IPS DF 6.9 (cell line): ENCODE measurements around the gene KHSRP.
"Not testable (repeated sequence)": the region's sequence is repeated elsewhere in the genome, so short reads cannot be mapped to it uniquely, and the experiment has no call there.

Source experiments
- DNase-seq: peaks from one replicate; pipeline ENCODE4 v3.0.0-alpha.2; 2013; ENCODE audit warnings: low read depth, low spot score
- H3K27ac ChIP-seq: one replicate; pipeline ENCODE4 v1.5.1; 2013; ENCODE audit warnings: low read length, control low read depth
- H3K27me3 ChIP-seq: 2 replicates; pipeline ENCODE4 v1.6.1; 2013; ENCODE audit warnings: mild to moderate bottlenecking, low read length; ENCODE audit not compliant: control insufficient read depth, insufficient read depth
- H3K36me3 ChIP-seq: 2 replicates; pipeline ENCODE4 v1.6.1; 2013; ENCODE audit warnings: low read length; ENCODE audit not compliant: control insufficient read depth, insufficient read depth
- H3K4me1 ChIP-seq: 2 replicates; pipeline ENCODE4 v1.6.1; 2013; ENCODE audit warnings: low read length; ENCODE audit not compliant: control insufficient read depth, insufficient read depth
- H3K4me3 ChIP-seq: 2 replicates; pipeline ENCODE4 v1.5.1; 2013; ENCODE audit warnings: mild to moderate bottlenecking, low read length
- H3K9me3 ChIP-seq: 2 replicates; pipeline ENCODE4 v1.6.1; 2013; ENCODE audit warnings: low read length, inconsistent platforms; ENCODE audit not compliant: control insufficient read depth, insufficient read depth
- WGBS: extraction: QIAGEN DNeasy Blood & Tissue Kit; methylation state at CpG from one replicate; pipeline ENCODE4 v1.1.7; 2013; ENCODE audit warnings: mixed read lengths, missing lambda C conversion rate; ENCODE audit not compliant: insufficient read length, insufficient coverage; 5-methylcytosine and 5-hydroxymethylcytosine counted together

The KHSRP gene

DNA sequence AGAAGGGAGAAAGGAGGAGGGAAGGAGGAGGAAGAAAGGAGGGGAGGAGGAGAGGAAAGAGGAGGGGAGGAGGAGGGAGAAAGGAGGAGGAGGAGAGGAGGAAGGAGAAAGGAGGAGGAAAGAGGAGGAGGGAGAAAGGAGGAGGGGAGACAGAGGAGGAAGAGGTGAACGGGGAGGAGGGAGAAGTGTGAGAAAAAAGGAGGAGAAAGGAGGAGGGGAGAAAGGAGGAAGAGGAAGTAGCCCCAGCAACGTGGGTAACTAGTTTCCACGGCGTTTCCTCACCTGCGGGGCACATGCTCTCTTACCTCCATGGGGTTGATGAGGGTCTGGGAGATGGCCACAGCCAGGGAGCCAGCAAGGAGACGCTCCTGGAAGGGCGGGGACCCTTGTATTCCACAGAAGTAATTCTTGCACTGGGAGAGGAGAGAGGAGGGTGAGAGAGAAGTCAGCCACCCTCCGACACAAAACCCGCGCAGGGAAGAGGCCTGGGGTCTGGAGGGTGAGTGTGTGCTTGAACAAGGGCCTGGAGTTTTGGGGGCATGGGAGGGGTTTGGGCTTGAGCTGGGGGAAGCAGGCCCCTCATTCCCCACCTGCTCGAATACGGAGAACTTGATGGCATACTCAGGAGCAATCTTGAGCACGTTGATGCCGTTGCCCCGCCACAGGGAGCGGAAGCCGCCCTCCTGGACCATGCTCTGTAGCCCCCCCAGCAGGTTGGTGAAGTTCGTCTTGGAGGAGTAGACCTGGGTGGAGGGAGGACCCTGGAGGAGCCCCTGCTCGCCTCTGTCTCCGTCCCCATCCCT, 5.0 kb upstream of the KHSRP start:
- H3K9me3 ChIP-seq = no peaks in the 10 kb centered on the region; the same call in 1 of the 2 replicates
- H3K4me1 ChIP-seq = no peaks in the 10 kb centered on the region
- no peak overlapping the region for H3K27ac ChIP-seq
- no peaks in the 10 kb centered on the region for H3K36me3 ChIP-seq
- WGBS = 100% methylated on average over 1 of the region's 20 CpGs
- H3K27me3 ChIP-seq = no peaks in the 10 kb centered on the region
- H3K4me3 ChIP-seq = no peak overlapping the region
- DNase-seq = no peak

DNA sequence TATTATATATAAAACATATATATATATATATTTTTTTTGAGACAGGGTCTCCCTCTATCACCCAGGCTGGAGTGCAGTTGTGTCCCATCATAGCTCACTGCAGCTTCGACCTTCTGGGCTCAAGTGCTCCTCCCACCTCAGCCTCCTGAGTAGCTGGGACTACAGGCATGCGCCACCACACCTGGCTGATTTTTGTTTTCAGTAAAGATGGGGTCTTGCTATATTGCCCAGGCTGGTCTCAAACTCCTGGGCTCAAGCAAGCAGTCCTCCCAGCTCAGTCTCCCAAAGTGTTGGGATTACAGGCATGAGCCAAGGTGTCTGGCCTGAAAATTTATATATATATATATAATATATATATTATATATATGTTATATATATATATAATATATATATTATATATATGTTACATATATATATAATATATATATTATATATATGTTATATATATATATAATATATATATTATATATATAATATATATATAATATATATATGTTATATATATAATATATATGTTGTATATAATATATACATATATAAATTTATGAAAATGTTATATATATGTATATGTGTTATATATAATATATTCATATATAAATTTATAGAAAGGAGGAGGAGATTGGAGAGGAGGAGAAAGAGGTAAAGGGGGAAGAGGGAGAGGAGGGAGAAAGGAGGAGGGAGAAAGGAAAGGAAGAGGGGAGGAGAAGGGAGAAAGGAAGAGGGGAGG, 4.2 kb upstream of the KHSRP start:
- H3K27me3 ChIP-seq, H3K36me3 ChIP-seq, H3K27ac ChIP-seq, H3K4me1 ChIP-seq, DNase-seq, H3K9me3 ChIP-seq, H3K4me3 ChIP-seq: not testable (repeated sequence)
- WGBS = no CpG with 5 or more reads among the region's 2 CpGs

DNA sequence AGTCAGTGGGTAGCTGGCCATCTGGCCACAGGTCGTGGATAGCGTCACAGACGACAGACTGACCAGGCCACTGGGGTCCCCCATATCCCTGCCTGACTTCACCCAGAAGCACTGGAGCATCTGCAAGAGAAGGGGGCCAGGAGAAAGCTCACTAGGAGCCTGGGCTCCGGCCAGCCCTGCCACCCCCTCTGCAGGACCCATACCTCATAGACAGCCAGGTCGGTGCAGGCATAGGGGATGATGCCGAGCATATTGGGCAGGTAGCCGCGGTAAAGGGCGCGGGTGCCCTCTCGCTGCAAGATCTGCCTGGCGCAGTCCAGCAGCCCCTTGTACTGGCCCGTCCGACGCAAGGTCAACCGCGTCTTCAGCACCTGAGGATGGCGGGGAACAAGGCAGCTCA, 2.5 kb upstream of the KHSRP start:
- no CpG with 5 or more reads among the region's 18 CpGs for WGBS
- H3K36me3 ChIP-seq = no peaks in the 10 kb centered on the region
- H3K4me3 ChIP-seq = no peak overlapping the region
- no peak overlapping the region for H3K27ac ChIP-seq
- no peaks in the 10 kb centered on the region for H3K27me3 ChIP-seq
- DNase-seq = no peak
- H3K9me3 ChIP-seq = no peaks in the 10 kb centered on the region; the same call in 1 of the 2 replicates
- no peaks in the 10 kb centered on the region for H3K4me1 ChIP-seq

DNA sequence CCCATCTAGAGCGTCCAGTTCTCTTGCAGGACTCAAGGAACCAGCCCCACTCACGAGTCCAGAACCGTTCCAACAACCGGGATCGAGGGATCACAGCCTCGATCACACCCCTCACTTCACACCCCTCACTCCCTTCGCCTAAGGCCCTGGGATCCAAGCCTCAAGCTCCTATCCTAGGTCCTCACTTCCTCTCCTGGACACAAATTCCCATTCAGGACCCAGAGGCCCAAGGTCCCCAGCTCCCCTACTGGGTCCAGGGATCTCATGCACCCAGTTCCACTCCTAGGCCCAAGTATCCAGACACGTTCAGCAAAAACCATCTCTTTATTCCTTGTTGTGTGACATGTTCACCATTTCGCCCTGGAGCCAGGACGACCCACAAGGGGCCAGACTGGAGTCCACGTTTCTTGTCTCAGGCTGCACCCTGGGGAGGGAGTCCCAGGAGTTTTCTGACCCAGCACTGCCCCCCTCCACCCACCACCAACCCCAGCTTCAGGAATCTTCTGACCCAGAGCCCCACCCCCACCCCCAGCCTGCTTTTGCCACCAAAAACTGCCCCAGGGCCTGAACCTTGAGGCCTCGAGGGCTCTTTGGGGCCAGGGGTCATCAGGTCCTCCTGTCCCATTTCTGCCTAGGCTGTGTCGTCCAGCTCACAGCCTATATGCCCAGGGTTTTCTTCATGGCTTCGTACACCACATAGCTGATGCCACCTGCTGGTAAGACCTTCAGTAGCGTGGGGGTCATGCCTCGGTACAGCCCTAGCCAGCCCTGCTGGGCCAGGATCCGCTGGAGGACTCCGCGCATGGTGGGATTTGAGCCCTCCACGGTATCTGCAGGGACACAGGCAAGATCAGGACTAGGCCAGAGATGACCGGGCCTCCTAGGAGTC, 1.4 kb upstream of the KHSRP start:
- Histone ChIP-seq H3K4me3 (no peak overlapping the region), H3K27ac (no peak overlapping the region), H3K9me3 (no peaks in the 10 kb centered on the region; the same call in 1 of the 2 replicates), H3K27me3 (no peaks in the 10 kb centered on the region), H3K36me3 (peaks cover 7% of the 10 kb centered on the region), H3K4me1 (no peaks in the 10 kb centered on the region)
- DNase-seq = no peak
- WGBS = no CpG with 5 or more reads among the region's 21 CpGs

DNA sequence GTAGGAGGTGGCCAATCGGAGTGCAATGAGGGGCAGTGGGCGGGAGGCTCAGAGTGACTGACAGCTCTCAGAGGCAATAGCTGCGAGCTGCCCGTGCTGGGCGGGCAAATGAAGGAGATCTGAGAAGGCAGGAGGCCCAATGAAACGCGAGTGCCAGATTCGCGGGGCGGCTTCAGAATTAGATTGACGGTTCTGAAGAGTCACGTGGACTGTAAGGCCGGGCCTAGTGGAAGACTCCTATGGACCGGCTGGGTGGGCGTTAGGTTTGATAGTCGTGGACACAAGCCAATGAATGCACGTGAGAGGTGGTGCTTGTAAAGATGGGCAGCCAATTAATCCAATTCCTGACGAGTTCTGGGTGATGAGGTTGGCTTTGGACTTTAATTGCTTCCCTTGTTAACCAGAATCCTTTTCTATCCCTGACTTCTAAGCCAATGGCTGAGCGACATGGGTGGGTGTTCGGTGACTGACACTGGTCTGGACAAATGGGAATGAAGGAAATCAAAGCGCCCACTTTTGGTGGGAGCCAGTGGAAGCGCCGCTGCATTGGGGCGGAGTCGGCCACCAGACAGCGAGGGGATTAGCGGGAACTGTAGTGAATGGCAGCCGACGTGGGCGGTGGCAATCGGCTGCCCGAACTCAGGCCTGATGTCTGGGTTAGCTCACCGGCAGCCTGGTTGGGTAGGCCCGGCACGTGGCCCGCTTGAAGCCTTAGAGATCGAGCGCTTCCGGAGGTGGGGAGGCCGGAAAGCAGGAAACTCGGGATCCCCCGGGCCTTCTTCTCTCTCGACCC, 524 bp upstream of the KHSRP start:
- peaks cover 14% of the 10 kb centered on the region for H3K36me3 ChIP-seq
- peak; percentile 100 for DNase-seq
- no peaks in the 10 kb centered on the region for H3K4me1 ChIP-seq
- no CpG with 5 or more reads among the region's 43 CpGs for WGBS
- no peaks in the 10 kb centered on the region; the same call in 1 of the 2 replicates for H3K9me3 ChIP-seq
- no peak overlapping the region for H3K4me3 ChIP-seq
- no peaks in the 10 kb centered on the region for H3K27me3 ChIP-seq
- no peak overlapping the region for H3K27ac ChIP-seq

DNA sequence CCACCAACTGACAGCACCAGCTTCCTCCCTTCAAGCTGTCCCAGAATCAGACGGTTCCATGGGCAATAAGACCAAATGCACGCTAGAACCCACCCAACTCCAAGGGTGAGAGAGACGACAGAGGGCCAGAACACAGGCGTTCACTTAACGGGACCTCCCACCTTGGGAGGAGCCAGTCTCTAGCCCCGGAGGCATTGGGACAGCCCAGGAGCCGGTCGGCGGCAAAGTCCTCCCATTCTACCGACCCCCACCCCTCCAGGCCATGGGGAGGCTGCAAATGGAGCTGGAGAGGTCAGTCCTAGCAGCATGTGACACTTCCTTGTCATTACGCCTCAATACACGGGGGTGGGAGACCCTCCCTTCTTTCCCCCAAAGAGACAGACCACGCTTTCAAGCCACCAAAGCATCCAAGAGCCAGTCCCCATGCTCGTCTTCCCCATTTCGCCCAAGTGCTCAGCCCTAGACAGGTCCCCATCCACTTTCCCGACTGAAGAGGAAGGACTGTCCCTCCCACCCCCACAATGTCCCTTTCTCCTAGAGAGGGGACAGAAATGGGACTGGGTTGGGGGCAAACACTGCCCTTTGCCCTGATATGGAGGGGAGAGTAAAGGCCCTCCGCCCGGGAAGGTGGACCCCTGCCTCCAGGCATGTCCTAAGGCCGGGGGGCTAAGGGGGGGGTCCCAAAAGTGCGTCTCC, 964 bp downstream of the KHSRP start:
- WGBS = no CpG with 5 or more reads among the region's 20 CpGs
- no peak for DNase-seq
- H3K4me1 ChIP-seq = no peaks in the 10 kb centered on the region
- no peak overlapping the region for H3K27ac ChIP-seq
- peaks cover 28% of the 10 kb centered on the region for H3K36me3 ChIP-seq
- peak overlapping the region; percentile 69 for H3K4me3 ChIP-seq
- no peaks in the 10 kb centered on the region for H3K27me3 ChIP-seq
- no peaks in the 10 kb centered on the region; the same call in 1 of the 2 replicates for H3K9me3 ChIP-seq

DNA sequence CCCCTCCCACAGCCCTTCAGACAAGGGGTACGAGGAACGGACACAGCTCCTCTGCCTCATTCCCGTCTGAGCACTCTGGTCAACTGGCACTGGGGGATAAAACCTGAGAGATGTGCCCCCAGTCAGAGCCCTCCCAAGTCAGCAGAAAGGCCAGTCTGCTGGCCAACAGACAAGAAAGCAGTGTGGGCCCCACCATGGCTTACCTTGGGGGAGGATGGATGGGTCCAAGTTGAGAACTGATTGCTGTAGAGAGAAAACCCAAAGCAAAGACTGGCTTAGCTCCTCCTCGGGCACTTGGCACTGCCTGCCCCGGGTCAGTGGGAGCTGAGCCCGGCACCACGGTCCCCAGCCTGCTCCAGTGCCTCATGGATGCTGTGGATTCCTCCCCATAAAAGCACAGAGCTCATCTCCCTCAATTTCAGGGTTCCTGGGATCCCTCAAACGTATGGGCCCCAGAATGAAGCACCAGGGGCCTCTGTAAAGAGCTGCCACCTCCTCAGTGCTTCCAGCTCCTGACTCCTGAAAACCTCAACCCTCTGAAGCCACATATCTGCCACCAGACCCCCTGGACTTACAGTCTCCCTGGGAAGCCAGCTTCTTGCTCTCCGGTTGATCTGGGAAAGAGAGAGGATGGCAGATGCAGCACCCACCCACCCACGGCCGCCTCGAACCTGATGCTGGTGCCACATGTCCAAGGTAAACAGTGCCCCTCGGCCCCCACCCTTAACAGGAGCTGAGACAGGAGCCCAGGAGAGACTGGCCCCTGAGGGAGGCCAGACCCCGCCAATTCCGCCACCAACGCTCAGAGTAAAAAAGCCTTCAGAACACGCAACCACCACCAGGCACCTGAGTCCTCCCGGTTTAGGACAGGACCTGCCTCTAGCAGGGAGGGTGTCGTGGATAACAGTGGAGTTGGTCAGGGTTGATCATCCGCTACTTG, 3.3 kb downstream of the KHSRP start:
- H3K4me3 ChIP-seq = no peak overlapping the region
- no peaks in the 10 kb centered on the region for H3K27me3 ChIP-seq
- peaks cover 51% of the 10 kb centered on the region for H3K36me3 ChIP-seq
- DNase-seq = no peak
- H3K27ac ChIP-seq = no peak overlapping the region
- H3K4me1 ChIP-seq = no peaks in the 10 kb centered on the region
- H3K9me3 ChIP-seq = no peaks in the 10 kb centered on the region; the same call in 1 of the 2 replicates
- WGBS = no CpG with 5 or more reads among the region's 20 CpGs

DNA sequence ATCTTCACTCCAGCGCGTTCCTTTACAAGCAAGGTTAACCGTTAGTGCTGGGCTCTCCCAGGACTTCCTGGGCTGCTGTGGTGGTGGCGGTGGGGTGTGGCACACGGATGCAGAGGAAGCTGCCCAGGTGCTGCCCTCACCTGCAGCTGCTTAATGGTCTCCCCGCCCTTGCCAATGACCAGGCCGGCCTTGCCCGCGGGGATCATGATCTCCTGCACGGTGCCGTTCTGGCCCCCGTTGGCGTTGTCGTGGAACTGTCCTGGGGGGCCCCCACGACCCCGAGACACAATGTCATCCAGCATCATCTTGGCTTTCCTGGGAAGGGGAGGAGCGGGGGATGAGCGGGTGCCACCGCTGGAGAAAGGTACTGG, 6.1 kb downstream of the KHSRP start:
- Histone ChIP-seq H3K27ac (no peak overlapping the region), H3K4me3 (no peak overlapping the region), H3K4me1 (no peaks in the 10 kb centered on the region; the same call in 1 of the 2 replicates), H3K27me3 (no peaks in the 10 kb centered on the region), H3K9me3 (no peaks in the 10 kb centered on the region), H3K36me3 (peaks cover 71% of the 10 kb centered on the region)
- DNase-seq = no peak
- no CpG with 5 or more reads among the region's 19 CpGs for WGBS
